Stimulated activated memory B cell treated with anti-CD40 and anti-IgM and Interleukin-4, amounts not matched to agents 10 μg/mL and 1 μg/mL and 100 μg/mL, for 72 hours (primary cell): ENCODE data around the gene SLC1A3.
"Not testable (repeated sequence)": the region's sequence is repeated elsewhere in the genome, so short reads cannot be mapped to it uniquely, and the experiment has no call there.

Experiments used
- ATAC-seq: fragments of 150-1000 bp; cut with Tn5 transposase; 2 replicates; pipeline ENCODE4 v1.10.0; 2021
- H3K27ac Mint-ChIP-seq: one replicate; pipeline ENCODE4 v1.8.0; 2022; ENCODE audit warnings: mild to moderate bottlenecking, mixed read lengths
- H3K27me3 Mint-ChIP-seq: one replicate; pipeline ENCODE4 v1.8.0; 2022; ENCODE audit warnings: mixed read lengths
- H3K36me3 Mint-ChIP-seq: one replicate; pipeline ENCODE4 v1.8.0; 2022; ENCODE audit warnings: mixed read lengths
- H3K4me1 Mint-ChIP-seq: one replicate; pipeline ENCODE4 v1.8.0; 2022; ENCODE audit warnings: mixed read lengths
- H3K4me3 Mint-ChIP-seq: one replicate; pipeline ENCODE4 v1.8.0; 2022; ENCODE audit warnings: mild to moderate bottlenecking, moderate library complexity, mixed read lengths
- H3K9me3 Mint-ChIP-seq: one replicate; pipeline ENCODE4 v1.8.0; 2022; ENCODE audit warnings: mixed read lengths

Gene SLC1A3

GRCh38 chr5:36637101-36637500 is 30.7 kb downstream of the SLC1A3 start:
- Mint-ChIP-seq H3K36me3 (no peaks in the 10 kb centered on the region), H3K4me3 (no peak overlapping the region), H3K4me1 (no peaks in the 10 kb centered on the region), H3K27ac (no peak overlapping the region), H3K27me3 (peaks cover 11% of the 10 kb centered on the region), H3K9me3 (no peaks in the 10 kb centered on the region)
- ATAC-seq = no peak

- H3K4me1 Mint-ChIP-seq = no peaks in the 10 kb centered on the region
- no peaks in the 10 kb centered on the region for H3K9me3 Mint-ChIP-seq
- H3K27me3 Mint-ChIP-seq = peaks cover 11% of the 10 kb centered on the region
- no peak for ATAC-seq
- H3K27ac Mint-ChIP-seq = no peak overlapping the region
- no peaks in the 10 kb centered on the region for H3K36me3 Mint-ChIP-seq
- H3K4me3 Mint-ChIP-seq = no peak overlapping the region
These were observed 31.1 kb downstream of the SLC1A3 start for GRCh38 chr5:36637516-36637915.

GRCh38 chr5:36638056-36638455 is 31.6 kb downstream of the SLC1A3 start:
- no peaks in the 10 kb centered on the region for H3K36me3 Mint-ChIP-seq
- no peaks in the 10 kb centered on the region for H3K4me1 Mint-ChIP-seq
- no peak overlapping the region for H3K27ac Mint-ChIP-seq
- H3K27me3 Mint-ChIP-seq = peaks cover 11% of the 10 kb centered on the region
- no peak for ATAC-seq
- no peak overlapping the region for H3K4me3 Mint-ChIP-seq
- no peaks in the 10 kb centered on the region for H3K9me3 Mint-ChIP-seq

- no peak for ATAC-seq
- Mint-ChIP-seq H3K27me3 (peaks cover 11% of the 10 kb centered on the region), H3K9me3 (no peaks in the 10 kb centered on the region), H3K4me1 (no peaks in the 10 kb centered on the region), H3K27ac (no peak overlapping the region), H3K36me3 (no peaks in the 10 kb centered on the region), H3K4me3 (no peak overlapping the region)
These were observed 34.5 kb downstream of the SLC1A3 start for GRCh38 chr5:36640949-36641348.

GRCh38 chr5:36641431-36641830 is 35.0 kb downstream of the SLC1A3 start:
- peaks cover 14% of the 10 kb centered on the region for H3K27me3 Mint-ChIP-seq
- H3K36me3 Mint-ChIP-seq = no peaks in the 10 kb centered on the region
- no peaks in the 10 kb centered on the region for H3K9me3 Mint-ChIP-seq
- no peak for ATAC-seq
- H3K4me3 Mint-ChIP-seq = no peak overlapping the region
- H3K4me1 Mint-ChIP-seq = no peaks in the 10 kb centered on the region
- H3K27ac Mint-ChIP-seq = no peak overlapping the region

GRCh38 chr5:36642089-36642488 is 35.7 kb downstream of the SLC1A3 start:
- no peak overlapping the region for H3K27ac Mint-ChIP-seq
- H3K4me3 Mint-ChIP-seq = no peak overlapping the region
- H3K4me1 Mint-ChIP-seq = no peaks in the 10 kb centered on the region
- no peak for ATAC-seq
- H3K9me3 Mint-ChIP-seq = no peaks in the 10 kb centered on the region
- H3K36me3 Mint-ChIP-seq = no peaks in the 10 kb centered on the region
- H3K27me3 Mint-ChIP-seq = peaks cover 20% of the 10 kb centered on the region

- H3K9me3 Mint-ChIP-seq = no peaks in the 10 kb centered on the region
- H3K27ac Mint-ChIP-seq = no peak overlapping the region
- H3K36me3 Mint-ChIP-seq = no peaks in the 10 kb centered on the region
- no peak for ATAC-seq
- no peaks in the 10 kb centered on the region for H3K4me1 Mint-ChIP-seq
- no peak overlapping the region for H3K4me3 Mint-ChIP-seq
- H3K27me3 Mint-ChIP-seq = peaks cover 20% of the 10 kb centered on the region
These were observed 36.8 kb downstream of the SLC1A3 start for GRCh38 chr5:36643162-36643561.

- H3K4me3 Mint-ChIP-seq, ATAC-seq, H3K27ac Mint-ChIP-seq, H3K9me3 Mint-ChIP-seq, H3K4me1 Mint-ChIP-seq, H3K36me3 Mint-ChIP-seq: not testable (repeated sequence)
- peaks cover 20% of the 10 kb centered on the region for H3K27me3 Mint-ChIP-seq
These were observed 37.4 kb downstream of the SLC1A3 start for GRCh38 chr5:36643841-36644240.

- H3K9me3 Mint-ChIP-seq = no peaks in the 10 kb centered on the region
These were observed 38.3 kb downstream of the SLC1A3 start for GRCh38 chr5:36644727-36645126.

GRCh38 chr5:36646100-36646499 is 39.7 kb downstream of the SLC1A3 start:
- no peaks in the 10 kb centered on the region for H3K36me3 Mint-ChIP-seq
- ATAC-seq = no peak
- H3K4me1 Mint-ChIP-seq = no peaks in the 10 kb centered on the region
- H3K9me3 Mint-ChIP-seq = no peaks in the 10 kb centered on the region
- no peak overlapping the region for H3K4me3 Mint-ChIP-seq
- H3K27ac Mint-ChIP-seq = no peak overlapping the region
- H3K27me3 Mint-ChIP-seq = peaks cover 14% of the 10 kb centered on the region

More at GRCh38 chr5:36644727-36645126, 38.3 kb downstream of the SLC1A3 start:
- Mint-ChIP-seq H3K27ac (no peak overlapping the region), H3K4me3 (no peak overlapping the region), H3K4me1 (no peaks in the 10 kb centered on the region), H3K36me3 (no peaks in the 10 kb centered on the region), H3K27me3 (peaks cover 20% of the 10 kb centered on the region)
- ATAC-seq = no peak

- no peak overlapping the region for H3K4me3 Mint-ChIP-seq
- no peaks in the 10 kb centered on the region for H3K36me3 Mint-ChIP-seq
- no peaks in the 10 kb centered on the region for H3K9me3 Mint-ChIP-seq
- H3K27me3 Mint-ChIP-seq = peaks cover 14% of the 10 kb centered on the region
- no peak overlapping the region for H3K27ac Mint-ChIP-seq
- no peaks in the 10 kb centered on the region for H3K4me1 Mint-ChIP-seq
- no peak for ATAC-seq
These were observed 40.2 kb downstream of the SLC1A3 start for GRCh38 chr5:36646507-36647023.

- H3K4me3 Mint-ChIP-seq = no peak overlapping the region
- no peaks in the 10 kb centered on the region for H3K36me3 Mint-ChIP-seq
- H3K9me3 Mint-ChIP-seq = no peaks in the 10 kb centered on the region
- H3K27me3 Mint-ChIP-seq = peaks cover 18% of the 10 kb centered on the region
- no peak overlapping the region for H3K27ac Mint-ChIP-seq
- H3K4me1 Mint-ChIP-seq = no peaks in the 10 kb centered on the region
- no peak for ATAC-seq
These were observed 40.6 kb downstream of the SLC1A3 start for GRCh38 chr5:36647046-36647445.

GRCh38 chr5:36648426-36648825 is 42.0 kb downstream of the SLC1A3 start:
- Mint-ChIP-seq H3K27ac (no peak overlapping the region), H3K4me3 (no peak overlapping the region), H3K9me3 (no peaks in the 10 kb centered on the region), H3K27me3 (peaks cover 30% of the 10 kb centered on the region), H3K36me3 (no peaks in the 10 kb centered on the region), H3K4me1 (no peaks in the 10 kb centered on the region)
- ATAC-seq = no peak

- H3K4me1 Mint-ChIP-seq = no peaks in the 10 kb centered on the region
- no peaks in the 10 kb centered on the region for H3K9me3 Mint-ChIP-seq
- H3K4me3 Mint-ChIP-seq = no peak overlapping the region
- no peak overlapping the region for H3K27ac Mint-ChIP-seq
- H3K36me3 Mint-ChIP-seq = no peaks in the 10 kb centered on the region
- ATAC-seq = no peak
- peaks cover 37% of the 10 kb centered on the region for H3K27me3 Mint-ChIP-seq
These were observed 45.6 kb downstream of the SLC1A3 start for GRCh38 chr5:36651761-36652685.

- no peak for ATAC-seq
- Mint-ChIP-seq H3K27ac (no peak overlapping the region), H3K27me3 (peaks cover 36% of the 10 kb centered on the region), H3K4me1 (no peaks in the 10 kb centered on the region), H3K9me3 (no peaks in the 10 kb centered on the region), H3K4me3 (no peak overlapping the region), H3K36me3 (no peaks in the 10 kb centered on the region)
These were observed 46.8 kb downstream of the SLC1A3 start for GRCh38 chr5:36653044-36653705.

- Mint-ChIP-seq H3K9me3 (no peaks in the 10 kb centered on the region), H3K4me3 (no peak overlapping the region), H3K27me3 (peaks cover 36% of the 10 kb centered on the region), H3K36me3 (no peaks in the 10 kb centered on the region), H3K4me1 (no peaks in the 10 kb centered on the region), H3K27ac (no peak overlapping the region)
- ATAC-seq = no peak
These were observed 48.2 kb downstream of the SLC1A3 start for GRCh38 chr5:36654564-36654963.
